ENCODE data around the gene SMYD4. TPM values are rescaled to one million over a fixed set of nuclear protein-coding genes. Genes with fewer than 3 reads are reported as not detected.

The SMYD4 gene
- total RNA-seq, 2 donors from 2014 or later, result 13.6 to 14.7 TPM

DNA sequence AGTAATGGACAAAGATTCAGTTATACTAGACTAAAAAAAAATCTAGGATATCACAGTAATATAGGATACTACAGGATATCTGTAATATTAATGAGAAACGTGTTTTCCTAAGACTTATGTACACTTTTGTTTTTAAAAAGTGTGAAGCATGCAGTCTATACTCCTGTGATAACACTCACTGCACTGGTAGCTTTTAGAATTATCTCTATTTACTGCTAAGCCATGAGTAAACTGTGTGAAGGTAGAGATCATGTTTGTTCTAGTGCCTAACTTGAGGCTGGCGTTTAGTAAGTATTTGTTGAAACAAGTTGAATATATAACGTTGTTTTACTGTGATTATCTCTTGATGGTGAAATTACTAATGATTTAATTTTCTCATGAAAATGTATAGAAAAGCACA, 24.0 kb upstream of the SMYD4 start:
- Histone ChIP-seq H3K27ac (no peak overlapping the region), H3K27me3 (replicated peaks; ENCODE audit: insufficient read depth) (no peaks in the 10 kb centered on the region), H3K36me3 (no peaks in the 10 kb centered on the region), H3K9me3 (no peaks in the 10 kb centered on the region), H3K4me3 (no peak overlapping the region), H3K4me1 (replicated peaks) (no peaks in the 10 kb centered on the region)
- no peak for DNase-seq (ENCODE audit: low spot score)
- TF ChIP-seq POLR2A (IDR thresholded peaks at IDR 0.05) (no peak), POLR2AphosphoS5 (IDR thresholded peaks at IDR 0.05) (no peak)
- TF ChIP-seq, protein P1, sequence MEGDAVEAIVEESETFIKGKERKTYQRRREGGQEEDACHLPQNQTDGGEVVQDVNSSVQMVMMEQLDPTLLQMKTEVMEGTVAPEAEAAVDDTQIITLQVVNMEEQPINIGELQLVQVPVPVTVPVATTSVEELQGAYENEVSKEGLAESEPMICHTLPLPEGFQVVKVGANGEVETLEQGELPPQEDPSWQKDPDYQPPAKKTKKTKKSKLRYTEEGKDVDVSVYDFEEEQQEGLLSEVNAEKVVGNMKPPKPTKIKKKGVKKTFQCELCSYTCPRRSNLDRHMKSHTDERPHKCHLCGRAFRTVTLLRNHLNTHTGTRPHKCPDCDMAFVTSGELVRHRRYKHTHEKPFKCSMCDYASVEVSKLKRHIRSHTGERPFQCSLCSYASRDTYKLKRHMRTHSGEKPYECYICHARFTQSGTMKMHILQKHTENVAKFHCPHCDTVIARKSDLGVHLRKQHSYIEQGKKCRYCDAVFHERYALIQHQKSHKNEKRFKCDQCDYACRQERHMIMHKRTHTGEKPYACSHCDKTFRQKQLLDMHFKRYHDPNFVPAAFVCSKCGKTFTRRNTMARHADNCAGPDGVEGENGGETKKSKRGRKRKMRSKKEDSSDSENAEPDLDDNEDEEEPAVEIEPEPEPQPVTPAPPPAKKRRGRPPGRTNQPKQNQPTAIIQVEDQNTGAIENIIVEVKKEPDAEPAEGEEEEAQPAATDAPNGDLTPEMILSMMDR (IDR thresholded peaks at IDR 0.05), result no peak
- intact Hi-C loops (cut with DNase I), result no loop called here
- 75% methylated on average over 3 of the region's 3 CpGs for WGBS

- H3K9me3 ChIP-seq, result no peaks in the 10 kb centered on the region
- H3K4me1 ChIP-seq (replicated peaks), result no peaks in the 10 kb centered on the region
- no peaks in the 10 kb centered on the region for H3K27me3 ChIP-seq (replicated peaks; ENCODE audit: insufficient read depth)
- no peak overlapping the region for H3K27ac ChIP-seq
- no peaks in the 10 kb centered on the region for H3K36me3 ChIP-seq
- 84% methylated on average over 6 of the region's 6 CpGs for WGBS
- intact Hi-C loops (cut with DNase I), result no loop called here
- TF ChIP-seq POLR2A (IDR thresholded peaks at IDR 0.05) (no peak), POLR2AphosphoS5 (IDR thresholded peaks at IDR 0.05) (no peak)
- TF ChIP-seq, protein P1 (IDR thresholded peaks at IDR 0.05), result no peak
- DNase-seq (ENCODE audit: low spot score), result no peak
- no peak overlapping the region for H3K4me3 ChIP-seq
Observed at GRCh38 chr17:1852327-1852726, 22.6 kb upstream of the SMYD4 start.

GRCh38 chr17:1847191-1847590, 17.5 kb upstream of the SMYD4 start:
- H3K27me3 ChIP-seq (replicated peaks; ENCODE audit: insufficient read depth), result no peaks in the 10 kb centered on the region
- H3K27ac ChIP-seq, result no peak overlapping the region
- intact Hi-C loops (cut with DNase I), result no loop called here
- H3K36me3 ChIP-seq, result peaks cover 0 to 10% of the 10 kb centered on the region in 2 donors
- H3K4me3 ChIP-seq, result no peak overlapping the region
- WGBS, result 90% methylated on average over 3 of the region's 3 CpGs
- DNase-seq (ENCODE audit: low spot score), result no peak
- H3K4me1 ChIP-seq (replicated peaks), result no peaks in the 10 kb centered on the region
- no peaks in the 10 kb centered on the region for H3K9me3 ChIP-seq
- no peak for TF ChIP-seq POLR2AphosphoS5 (IDR thresholded peaks at IDR 0.05)
- no peak for TF ChIP-seq POLR2A (IDR thresholded peaks at IDR 0.05)
- TF ChIP-seq, protein P1 (IDR thresholded peaks at IDR 0.05), result no peak

- Histone ChIP-seq H3K27me3 (replicated peaks; ENCODE audit: insufficient read depth) (no peaks in the 10 kb centered on the region), H3K9me3 (no peaks in the 10 kb centered on the region), H3K4me1 (replicated peaks) (no peaks in the 10 kb centered on the region), H3K4me3 (no peak overlapping the region), H3K36me3 (peaks cover 0 to 10% of the 10 kb centered on the region in 2 donors), H3K27ac (no peak overlapping the region)
- TF ChIP-seq POLR2A (IDR thresholded peaks at IDR 0.05) (no peak), POLR2AphosphoS5 (IDR thresholded peaks at IDR 0.05) (no peak)
- TF ChIP-seq, protein P1 (IDR thresholded peaks at IDR 0.05), result no peak
- intact Hi-C loops (cut with DNase I), result no loop called here
- 88% methylated on average over 9 of the region's 9 CpGs for WGBS
- DNase-seq (ENCODE audit: low spot score), result no peak
Observed at GRCh38 chr17:1843947-1844346, 14.2 kb upstream of the SMYD4 start.

DNA sequence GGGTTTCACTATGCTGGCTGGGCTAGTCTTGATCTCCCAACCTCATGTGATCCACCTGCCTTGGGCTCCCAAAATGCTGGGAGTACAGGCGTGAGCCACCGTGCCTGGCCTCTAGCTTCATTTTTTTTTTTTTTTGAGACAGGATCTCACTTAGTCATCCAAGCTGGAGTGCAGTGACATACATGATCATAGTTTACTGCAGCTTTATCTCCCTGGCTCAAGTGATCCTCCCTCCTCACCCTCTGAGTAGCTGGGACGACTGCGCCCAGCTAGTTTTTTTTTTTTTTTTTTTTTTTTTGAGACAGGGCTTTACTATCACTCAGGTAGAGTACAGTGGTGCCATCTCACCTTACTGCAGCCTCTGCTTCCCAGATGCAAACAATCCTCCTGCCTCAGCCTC, 9.8 kb upstream of the SMYD4 start:
- TF ChIP-seq POLR2AphosphoS5 (IDR thresholded peaks at IDR 0.05) (no peak), POLR2A (IDR thresholded peaks at IDR 0.05) (no peak)
- TF ChIP-seq, protein P1 (IDR thresholded peaks at IDR 0.05), result no peak
- intact Hi-C loops (cut with DNase I), result no loop called here
- no peaks in the 10 kb centered on the region for H3K9me3 ChIP-seq
- peaks cover 0 to 10% of the 10 kb centered on the region in 2 donors for H3K36me3 ChIP-seq
- no peaks in the 10 kb centered on the region for H3K27me3 ChIP-seq (replicated peaks; ENCODE audit: insufficient read depth)
- DNase-seq (ENCODE audit: low spot score), result no peak
- no peaks in the 10 kb centered on the region for H3K4me1 ChIP-seq (replicated peaks)
- WGBS, result 96% methylated on average over 4 of the region's 4 CpGs
- H3K4me3 ChIP-seq, result no peak overlapping the region
- no peak overlapping the region for H3K27ac ChIP-seq

Data from prostate gland (tissue), 2 donors.